Measurements from ENCODE around the gene STX1B.

STX1B gene

GRCh38 chr16:31005350-31006085, 4.9 kb downstream of the STX1B start:
- Histone ChIP-seq H2AFZ (ENCODE audit: low read length) (no peak overlapping the region), H3K9me3 (ENCODE audit: low read length) (no peaks in the 10 kb centered on the region), H4K20me1 (ENCODE audit: insufficient read depth, low read length) (no peaks in the 10 kb centered on the region), H3K4me3 (ENCODE audit: low read depth, low read length, poor library complexity, severe bottlenecking) (no peak overlapping the region), H3F3A (ENCODE audit: insufficient read depth, low read length) (no peaks in the 10 kb centered on the region), H3K4me2 (ENCODE audit: low read length) (no peak overlapping the region), H3K9me2 (ENCODE audit: low read depth, low read length) (no peaks in the 10 kb centered on the region), H3K79me2 (ENCODE audit: insufficient read depth, low read length) (no peaks in the 10 kb centered on the region), H3K36me3 (ENCODE audit: insufficient read depth, low read length) (no peaks in the 10 kb centered on the region), H3K4me1 (ENCODE audit: insufficient read depth, low read length, severe bottlenecking) (no peaks in the 10 kb centered on the region), H3K9ac (ENCODE audit: low read length) (no peak overlapping the region), H3K27ac (ENCODE audit: low read depth, low read length, poor library complexity, severe bottlenecking) (no peak overlapping the region), H3K27me3 (ENCODE audit: insufficient read depth, low read length) (0 out of 2 replicates have a peak, but pooled peaks cover 14% of the 10 kb centered on the region)
- TF ChIP-seq EZH2 (IDR thresholded peaks at IDR 0.05; ENCODE audit: borderline replicate concordance, low read length) = no peak
- TF ChIP-seq CTCF (IDR thresholded peaks at IDR 0.05; ENCODE audit: low read length) = no peak

- Histone ChIP-seq H3K27ac (ENCODE audit: low read depth, low read length, poor library complexity, severe bottlenecking) (no peak overlapping the region), H3K79me2 (ENCODE audit: insufficient read depth, low read length) (no peaks in the 10 kb centered on the region), H3F3A (ENCODE audit: insufficient read depth, low read length) (no peaks in the 10 kb centered on the region), H3K9me2 (ENCODE audit: low read depth, low read length) (no peaks in the 10 kb centered on the region), H3K4me3 (ENCODE audit: low read depth, low read length, poor library complexity, severe bottlenecking) (no peak overlapping the region), H4K20me1 (ENCODE audit: insufficient read depth, low read length) (no peaks in the 10 kb centered on the region), H3K36me3 (ENCODE audit: insufficient read depth, low read length) (no peaks in the 10 kb centered on the region), H3K4me2 (ENCODE audit: low read length) (no peak overlapping the region), H3K9ac (ENCODE audit: low read length) (no peak overlapping the region), H3K27me3 (ENCODE audit: insufficient read depth, low read length) (0 out of 2 replicates have a peak, but pooled peaks cover 12% of the 10 kb centered on the region), H3K9me3 (ENCODE audit: low read length) (no peaks in the 10 kb centered on the region), H2AFZ (ENCODE audit: low read length) (no peak overlapping the region), H3K4me1 (ENCODE audit: insufficient read depth, low read length, severe bottlenecking) (no peaks in the 10 kb centered on the region)
- no peak for TF ChIP-seq EZH2 (IDR thresholded peaks at IDR 0.05; ENCODE audit: borderline replicate concordance, low read length)
- no peak for TF ChIP-seq CTCF (IDR thresholded peaks at IDR 0.05; ENCODE audit: low read length)
Measured at GRCh38 chr16:31004658-31005057, 5.8 kb downstream of the STX1B start.

GRCh38 chr16:31003744-31004143, 6.7 kb downstream of the STX1B start:
- H3K36me3 ChIP-seq (ENCODE audit: insufficient read depth, low read length) = no peaks in the 10 kb centered on the region
- no peak overlapping the region for H2AFZ ChIP-seq (ENCODE audit: low read length)
- no peaks in the 10 kb centered on the region for H3F3A ChIP-seq (ENCODE audit: insufficient read depth, low read length)
- TF ChIP-seq EZH2 (IDR thresholded peaks at IDR 0.05; ENCODE audit: borderline replicate concordance, low read length) (no peak), CTCF (IDR thresholded peaks at IDR 0.05; ENCODE audit: low read length) (no peak)
- no peaks in the 10 kb centered on the region for H3K9me2 ChIP-seq (ENCODE audit: low read depth, low read length)
- H4K20me1 ChIP-seq (ENCODE audit: insufficient read depth, low read length) = no peaks in the 10 kb centered on the region
- H3K9me3 ChIP-seq (ENCODE audit: low read length) = no peaks in the 10 kb centered on the region
- no peak overlapping the region for H3K4me2 ChIP-seq (ENCODE audit: low read length)
- H3K27ac ChIP-seq (ENCODE audit: low read depth, low read length, poor library complexity, severe bottlenecking) = no peak overlapping the region
- H3K9ac ChIP-seq (ENCODE audit: low read length) = no peak overlapping the region
- H3K4me3 ChIP-seq (ENCODE audit: low read depth, low read length, poor library complexity, severe bottlenecking) = no peak overlapping the region
- H3K27me3 ChIP-seq (ENCODE audit: insufficient read depth, low read length) = 0 out of 2 replicates have a peak, but pooled peaks cover 6% of the 10 kb centered on the region
- no peaks in the 10 kb centered on the region for H3K79me2 ChIP-seq (ENCODE audit: insufficient read depth, low read length)
- no peaks in the 10 kb centered on the region for H3K4me1 ChIP-seq (ENCODE audit: insufficient read depth, low read length, severe bottlenecking)
